ENCODE measurements around the gene SPPL2B.

GRCh38 chr19:2324220-2324948 lies 4.1 kb upstream of the SPPL2B start:
- no peak for TF ChIP-seq CTCF (IDR thresholded peaks at IDR 0.05)
- no peak for TF ChIP-seq POLR2A (IDR thresholded peaks at IDR 0.05)

Data from uterus (tissue), 2 donors.